K562 (cell line): ENCODE data around the gene GANAB. TPM values are rescaled to one million over a fixed set of nuclear protein-coding genes. Genes with fewer than 3 reads are reported as not detected.

ENCODE experiments used
- BCOR ChIP-seq: fragments of 450-650 bp; IDR thresholded peaks from 2 replicates; pipeline ENCODE4 v1.6.1; 2016
- GATAD2A ChIP-seq: fragments of 450-650 bp; IDR thresholded peaks from 2 replicates; pipeline ENCODE4 v1.6.1; 2017
- HMGXB4 ChIP-seq: sonication (generic); formaldehyde crosslinking; IDR thresholded peaks from 2 replicates; pipeline ENCODE4 v1.8.1; 2023; ENCODE audit warnings: mild to moderate bottlenecking, missing genetic modification reagents
- KDM4B ChIP-seq, 2 experiments: fragments of 450-650 bp in 1 of 2; sonication (generic) in 1 of 2; IDR thresholded peaks; 2 replicates each; pipeline ENCODE4 v1.6.1; 2016 to 2017; ENCODE audit warnings: borderline replicate concordance in 2 of 2, antibody characterized with exemption in 1 of 2, low read depth in 1 of 2, mild to moderate bottlenecking in 1 of 2
- MCM7 ChIP-seq, 2 experiments: fragments of 450-650 bp; IDR thresholded peaks; 2 replicates each; pipeline ENCODE4 v1.6.1; 2016 to 2018
- NFATC3 ChIP-seq: fragments of 450-650 bp; IDR thresholded peaks from 2 replicates; pipeline ENCODE4 v1.6.1; 2017; ENCODE audit warnings: mild to moderate bottlenecking
- PCBP1 ChIP-seq: fragments of 200-400 bp; formaldehyde crosslinking; IDR thresholded peaks from 2 replicates; pipeline ENCODE4 v1.6.1; 2018; ENCODE audit warnings: mild to moderate bottlenecking, low read depth, low read length; ENCODE audit not compliant: poor library complexity, severe bottlenecking
- RERE ChIP-seq: sonication (generic); formaldehyde crosslinking; IDR thresholded peaks from 2 replicates; pipeline ENCODE4 v1.8.0; 2023; ENCODE audit warnings: missing genetic modification reagents, mild to moderate bottlenecking, borderline replicate concordance
- SRSF9 ChIP-seq: fragments of 200-400 bp; formaldehyde crosslinking; IDR thresholded peaks from 2 replicates; pipeline ENCODE4 v1.6.1; 2017; ENCODE audit warnings: low read depth, low read length, borderline replicate concordance
- TCF15 ChIP-seq: fragments of 250-450 bp; sonication (Bioruptor Pico); IDR thresholded peaks from 2 replicates; pipeline ENCODE4 v1.8.0; 2022; ENCODE audit warnings: moderate library complexity, mild to moderate bottlenecking, inconsistent platforms
- ZBTB33 ChIP-seq: sonication (generic); formaldehyde crosslinking; IDR thresholded peaks from 2 replicates; pipeline ENCODE4 v1.8.1; 2023; ENCODE audit warnings: mild to moderate bottlenecking, missing genetic modification reagents
- ZFP91 ChIP-seq: sonication (generic); formaldehyde crosslinking; IDR thresholded peaks from 2 replicates; pipeline ENCODE4 v1.8.0; 2022; ENCODE audit warnings: mild to moderate bottlenecking, missing genetic modification reagents
- ZKSCAN8 ChIP-seq: fragments of 200-800 bp; sonication (Bioruptor generic); IDR thresholded peaks from 2 replicates; pipeline ENCODE4 v1.6.1; 2016; ENCODE audit warnings: missing genetic modification characterization, missing compliant biosample characterization
- ZNF263 ChIP-seq: sonication (generic); formaldehyde crosslinking; IDR thresholded peaks from 2 replicates; pipeline ENCODE4 v1.8.0; 2022; ENCODE audit warnings: mild to moderate bottlenecking, missing genetic modification reagents, borderline replicate concordance
- ZNF311 ChIP-seq: fragments of 250-450 bp; sonication (Bioruptor Pico); IDR thresholded peaks from 2 replicates; pipeline ENCODE4 v1.4.0; 2020; ENCODE audit warnings: mild to moderate bottlenecking, moderate library complexity
- ZNF764 ChIP-seq: fragments of 250-450 bp; sonication (Bioruptor Pico); IDR thresholded peaks from 2 replicates; pipeline ENCODE4 v1.4.0; 2020; ENCODE audit warnings: low read depth, mild to moderate bottlenecking, moderate library complexity
- ZNF785 ChIP-seq: fragments of 250-450 bp; sonication (Bioruptor Pico); IDR thresholded peaks from 2 replicates; pipeline ENCODE4 v1.4.0; 2020; ENCODE audit warnings: mild to moderate bottlenecking
- polyA plus RNA-seq, 8 experiments: library from polyadenylated mRNA; depleted of rRNA in 4 of 8; stranded (reverse) in 5 of 8; unstranded in 3 of 8; fragments of >200 nt; fragmentation: Nextera tagmentation in 2 of 8; fragmentation: Illumina TruSeq in 1 of 8; extraction: Ambion mirVana in 2 of 8; extraction: Trizol in 1 of 8; gene quantifications; 2 replicates each; pipeline versions ENCODE4 v1.2.1 to v1.2.3, GENCODE V29; 2011 to 2014; ENCODE audit warnings: inconsistent platforms in 1 of 8, missing spikeins in 1 of 8
- total RNA-seq, 7 experiments: library from RNA; depleted of rRNA in 6 of 7; stranded (reverse); fragments of >200 nt in 6 of 7; fragmentation: Illumina TruSeq in 2 of 7; extraction: Trizol in 2 of 7; gene quantifications; 2 replicates each; pipeline versions ENCODE4 v1.2.1 to v1.2.3, GENCODE V29; 2011 to 2021; ENCODE audit warnings: low replicate concordance in 1 of 7

The GANAB gene
- total and polyA plus RNA-seq, 9 of the 15 experiments (the other 6 are each of a cell fraction or from before 2014, with no cell fraction given): 6.5 to 284 (median 161) TPM

GRCh38 chr11:62665599-62666258 lies 19.3 kb upstream of the GANAB start (continued):
- TF ChIP-seq ZNF263 (0 out of 2 replicates have a peak, but pooled peaks have one; percentile 5), ZBTB33 (CRISPR knock-in tag) (no peak), SRSF9 (no peak), NFATC3 (0 out of 2 replicates have a peak, but pooled peaks have one; percentile 53), RERE (CRISPR knock-in tag) (no peak), BCOR (no peak), KDM4B (IDR thresholded peaks at IDR 0.05; ENCODE audit: borderline replicate concordance in 2 of 2, low read depth in 1 of 2) (no peak), GATAD2A (no peak), ZNF785 (CRISPR knock-in tag) (no peak), TCF15 (no peak), ZNF764 (no peak), ZFP91 (no peak), PCBP1 (no peak), ZNF311 (CRISPR knock-in tag) (no peak), ZKSCAN8 (no peak), HMGXB4 (CRISPR knock-in tag) (peak; percentile 13; the same call in 1 of the 2 replicates), MCM7 (IDR thresholded peaks at IDR 0.05) (no peak)
